HG02943 (cell line): ENCODE measurements around the gene NIPAL3.
A peak's percentile ranks its signal among the peaks of the same experiment; 100 is the strongest.

Experiments
- ATAC-seq: cut with Tn5 transposase; IDR thresholded peaks from one replicate; pipeline ENCODE4 v1.9.1; 2021; ENCODE audit warnings: mild to moderate bottlenecking, low read depth, moderate library complexity; ENCODE audit not compliant: unreplicated experiment

The NIPAL3 gene

DNA sequence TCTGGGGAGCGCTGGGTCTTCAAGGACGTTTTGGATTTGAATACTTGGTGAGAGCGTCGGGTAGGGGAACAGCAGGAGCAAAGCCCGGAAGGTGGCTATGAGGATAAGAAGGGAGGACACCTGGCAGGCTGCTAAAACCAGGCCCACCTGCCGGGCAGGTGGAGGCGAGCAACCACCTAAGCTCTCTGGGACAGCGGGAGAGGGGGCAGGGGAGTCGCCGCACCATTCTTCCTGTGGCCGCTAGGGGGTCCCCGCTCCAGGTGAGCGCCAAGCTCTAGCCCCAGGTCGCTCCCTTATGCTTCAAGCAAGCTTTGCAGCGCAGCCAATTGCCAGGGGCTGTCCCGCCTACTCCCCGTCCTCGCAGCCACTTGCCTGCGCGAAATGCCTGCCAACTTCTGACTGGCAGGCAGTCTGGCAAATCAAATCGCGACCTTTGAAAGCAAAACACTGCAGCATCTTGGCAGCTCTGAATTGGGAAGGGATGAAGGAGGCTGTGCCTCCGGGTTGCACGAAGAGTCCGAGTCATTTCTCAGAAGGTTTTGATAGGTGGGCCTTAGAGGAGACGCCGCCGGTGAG is at the start of gene NIPAL3:
Gene NIPAL3 (plus strand): TSS at position 469 of the 576 bp plus-strand sequence. CDS start 3,746 bp downstream, outside the sequence.
- ATAC-seq = peak; percentile 95

DNA sequence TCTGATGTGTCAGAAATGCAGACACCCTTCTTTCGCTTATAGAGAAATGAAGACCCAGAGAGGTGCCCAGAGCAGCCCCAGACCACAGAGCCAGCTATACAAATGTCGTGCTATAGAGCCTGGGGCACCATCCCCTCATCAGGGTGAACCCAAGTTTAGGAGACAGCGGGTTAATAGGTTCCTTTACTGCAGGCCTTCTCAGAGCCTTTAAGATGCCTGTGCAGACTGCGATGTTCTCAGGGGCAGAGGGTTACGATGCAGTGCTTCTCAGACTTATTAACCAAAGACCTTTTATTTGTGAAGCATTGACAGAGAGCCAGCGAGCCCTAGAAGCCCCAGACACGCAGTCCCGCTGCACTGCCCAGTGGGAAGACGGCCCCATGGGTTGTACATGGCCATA is 48.9 kb upstream of the NIPAL3 start:
- no peak for ATAC-seq

DNA sequence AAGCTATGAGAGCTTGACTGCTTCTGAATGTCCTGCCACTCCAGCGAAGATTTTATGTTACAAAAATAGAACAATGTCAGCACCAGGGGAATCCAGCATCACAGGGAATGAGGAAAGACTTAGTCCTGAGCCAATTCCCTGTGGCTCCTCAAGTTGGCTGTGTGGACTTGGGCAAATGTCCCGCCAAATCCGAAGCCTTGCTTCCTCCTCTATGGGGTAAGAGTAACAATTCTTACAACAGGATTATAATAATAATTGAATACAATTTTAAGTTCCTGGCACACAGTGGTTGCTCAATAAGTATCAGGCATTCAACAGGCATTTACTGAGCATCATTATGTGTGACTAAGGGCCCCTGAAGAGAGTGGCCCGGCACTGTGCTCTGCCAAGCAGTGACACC is 46.4 kb upstream of the NIPAL3 start:
- no peak for ATAC-seq

- no peak for ATAC-seq
These were observed 45.8 kb upstream of the NIPAL3 start for GRCh38 chr1:24369801-24370200.

GRCh38 chr1:24373044-24373443 is 42.6 kb upstream of the NIPAL3 start:
- ATAC-seq = no peak

GRCh38 chr1:24373710-24374109 is 41.9 kb upstream of the NIPAL3 start:
- no peak for ATAC-seq

- no peak for ATAC-seq
These were observed 40.5 kb upstream of the NIPAL3 start for GRCh38 chr1:24374891-24375786.

DNA sequence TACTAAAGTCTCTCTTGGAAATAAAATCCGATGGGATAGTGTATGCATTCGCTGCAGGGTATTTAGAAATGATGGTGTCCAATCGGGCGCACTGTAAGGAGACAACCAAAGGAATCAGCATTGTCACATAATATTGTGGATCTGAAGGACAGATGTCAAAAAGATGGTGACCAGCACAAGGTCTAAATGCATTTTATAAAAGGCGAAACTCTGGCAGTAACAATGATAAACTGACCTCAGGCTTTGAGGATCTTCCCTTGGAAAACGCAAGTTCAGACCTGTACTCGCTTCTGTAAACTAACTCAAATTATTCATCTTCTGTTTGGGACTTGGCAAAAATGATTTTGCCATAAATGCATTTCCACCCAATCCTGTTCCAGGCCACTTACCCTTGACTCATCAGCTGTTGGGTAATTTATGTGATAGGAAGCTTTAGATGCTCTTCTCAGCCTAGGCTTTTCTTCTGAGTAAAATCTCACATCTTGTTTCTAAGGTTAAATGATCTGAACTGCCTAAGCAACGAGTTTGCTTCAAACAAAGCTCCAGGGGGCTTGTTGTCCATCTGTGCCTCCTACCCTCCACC is 35.8 kb upstream of the NIPAL3 start:
- no peak for ATAC-seq

DNA sequence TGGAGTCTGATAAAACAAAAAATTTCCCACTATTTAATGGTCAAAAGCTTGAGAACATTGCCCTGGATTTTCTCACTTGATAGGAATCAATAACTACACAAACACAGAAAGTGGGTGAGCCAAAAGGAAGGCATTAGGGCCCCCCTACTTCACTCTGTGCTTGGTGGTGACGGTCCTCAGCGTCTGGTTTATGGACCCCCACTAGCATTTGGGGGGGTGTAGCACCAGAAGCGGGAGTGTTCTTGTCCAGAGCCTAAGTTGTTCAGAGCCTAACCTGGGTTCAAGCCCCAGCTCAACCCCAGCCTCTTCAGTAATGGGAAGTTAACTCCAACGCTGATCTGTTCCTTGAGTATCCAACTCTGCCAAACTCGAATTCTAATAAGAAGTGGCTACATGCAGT is 35.1 kb upstream of the NIPAL3 start:
- ATAC-seq = no peak

- ATAC-seq = no peak
These were observed 34.3 kb upstream of the NIPAL3 start for GRCh38 chr1:24381256-24381655.

DNA sequence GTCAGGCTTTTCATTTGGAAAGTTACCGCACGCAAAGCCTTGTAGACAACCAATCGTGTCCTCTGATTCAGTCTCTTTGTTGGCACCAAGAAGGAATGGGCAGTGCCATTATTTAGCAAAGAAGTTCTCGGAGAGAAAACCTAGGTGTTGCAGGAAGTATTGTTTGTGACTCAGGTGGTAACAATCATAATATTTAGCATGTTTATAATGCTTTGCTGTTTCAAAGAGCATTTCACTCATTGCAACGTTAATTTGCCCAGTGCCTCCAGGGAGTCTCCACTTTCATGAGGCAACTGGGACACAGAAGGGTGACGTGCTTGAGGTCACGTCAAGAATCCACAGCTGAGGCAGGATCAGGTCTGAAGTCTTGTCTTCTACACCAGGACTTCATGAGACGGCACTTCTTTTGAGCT is 33.4 kb upstream of the NIPAL3 start:
- no peak for ATAC-seq

GRCh38 chr1:24383381-24383940 is 32.1 kb upstream of the NIPAL3 start:
- no peak for ATAC-seq

DNA sequence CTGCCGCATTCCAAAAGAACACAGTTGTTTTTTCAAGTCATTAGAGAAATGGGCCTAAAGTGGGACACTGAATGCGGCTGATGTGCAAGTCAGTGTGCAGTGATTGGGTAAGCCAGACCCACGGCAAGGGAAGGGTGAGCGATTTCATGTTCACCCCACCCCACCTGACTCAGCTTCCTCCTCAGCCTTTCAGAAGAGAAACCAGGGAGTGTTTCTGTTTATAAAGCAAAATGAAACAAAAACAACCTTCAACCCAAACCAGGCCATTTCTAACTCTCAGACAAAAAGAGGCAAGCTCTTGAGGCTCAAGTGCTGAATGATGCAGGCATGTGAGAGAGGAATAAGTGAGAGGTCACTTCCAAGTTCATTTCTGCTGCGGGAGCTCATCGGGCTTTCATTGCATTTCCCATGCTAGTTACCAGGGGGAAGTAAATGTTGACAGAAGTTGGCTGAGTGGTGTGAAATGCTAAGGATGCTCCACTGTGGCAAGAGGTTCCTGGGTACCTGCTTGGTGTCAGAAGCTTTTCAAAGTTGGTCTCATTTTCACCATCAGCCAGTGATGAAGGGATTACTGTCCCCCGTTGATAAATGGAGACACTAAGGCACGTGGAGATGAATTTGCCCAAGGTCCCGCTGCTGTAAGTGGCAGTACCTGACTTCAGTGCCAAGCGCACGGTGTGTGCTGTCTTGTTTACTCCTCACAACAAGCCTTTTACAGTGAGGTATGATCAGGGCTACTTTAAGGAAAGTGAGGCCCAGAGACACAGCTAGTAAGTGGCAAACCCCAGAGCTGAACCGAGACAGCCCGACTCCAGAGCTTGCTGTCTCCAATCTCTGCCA is 31.1 kb upstream of the NIPAL3 start:
- ATAC-seq = no peak

DNA sequence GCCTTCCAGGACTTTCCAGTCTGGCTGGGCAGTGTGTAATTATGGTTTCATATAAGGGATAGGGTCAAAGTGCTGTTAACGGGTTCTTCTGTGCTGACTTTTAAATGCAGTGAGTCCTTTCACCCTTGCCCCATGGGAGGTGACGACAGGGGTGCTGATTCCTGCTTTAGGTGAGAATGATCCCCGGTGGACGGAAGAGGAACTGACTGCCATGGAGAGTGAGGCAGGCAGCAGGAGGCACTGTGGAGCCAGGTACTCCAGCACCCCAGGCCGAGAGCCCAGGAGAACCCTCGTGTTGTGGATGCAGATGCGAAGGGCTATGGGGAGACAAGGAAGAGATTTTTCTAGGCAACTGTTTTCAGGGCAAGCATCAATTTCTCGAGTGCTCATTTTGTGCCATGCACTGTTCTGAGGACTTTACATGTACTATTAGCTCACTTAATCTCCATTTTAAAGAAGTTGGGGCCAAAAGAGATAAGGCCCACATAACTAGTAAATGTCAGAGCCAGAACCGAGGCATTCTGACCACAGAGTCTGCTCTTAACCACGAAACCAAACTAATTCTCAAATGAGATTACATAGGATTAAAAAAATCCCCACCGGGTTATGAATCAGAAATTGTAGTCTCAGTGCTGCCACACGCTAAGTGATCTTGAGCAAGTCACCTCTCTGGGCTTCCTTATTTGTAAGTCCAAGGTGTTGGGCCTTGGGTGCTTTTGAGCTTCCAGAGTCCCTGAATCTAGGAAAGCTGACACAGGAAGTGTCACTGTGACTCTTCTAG is 30.3 kb upstream of the NIPAL3 start:
- ATAC-seq = no peak

- no peak for ATAC-seq
These were observed 29.4 kb upstream of the NIPAL3 start for GRCh38 chr1:24386241-24386640.

- ATAC-seq = no peak
These were observed 28.7 kb upstream of the NIPAL3 start for GRCh38 chr1:24386931-24387330.

DNA sequence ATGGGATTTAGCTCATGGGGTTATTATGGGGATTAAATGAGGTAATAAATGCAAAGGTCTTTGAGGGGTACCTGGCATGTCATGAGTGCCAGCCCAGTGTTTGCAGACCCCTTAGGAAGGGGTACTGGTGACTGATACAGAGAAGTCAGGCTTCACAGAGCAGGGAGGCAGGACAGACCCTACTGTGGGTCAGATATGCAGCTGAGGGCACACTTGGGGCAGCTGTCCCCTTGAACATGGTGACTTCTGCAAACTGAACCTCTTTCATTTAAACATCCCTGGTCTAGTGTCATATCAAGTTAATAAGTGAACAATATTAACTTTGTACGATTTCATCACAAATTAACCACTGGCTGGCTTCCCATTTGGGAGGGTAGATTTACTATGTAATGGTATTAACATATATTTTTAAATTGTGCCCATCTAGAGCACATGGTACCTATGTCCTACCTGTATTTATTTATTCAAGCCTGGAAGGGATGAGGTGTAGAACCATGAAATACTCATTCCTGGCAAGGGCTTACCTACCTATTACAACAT is 27.9 kb upstream of the NIPAL3 start:
- ATAC-seq = no peak

- no peak for ATAC-seq
These were observed 27.2 kb upstream of the NIPAL3 start for GRCh38 chr1:24388331-24388885.

DNA sequence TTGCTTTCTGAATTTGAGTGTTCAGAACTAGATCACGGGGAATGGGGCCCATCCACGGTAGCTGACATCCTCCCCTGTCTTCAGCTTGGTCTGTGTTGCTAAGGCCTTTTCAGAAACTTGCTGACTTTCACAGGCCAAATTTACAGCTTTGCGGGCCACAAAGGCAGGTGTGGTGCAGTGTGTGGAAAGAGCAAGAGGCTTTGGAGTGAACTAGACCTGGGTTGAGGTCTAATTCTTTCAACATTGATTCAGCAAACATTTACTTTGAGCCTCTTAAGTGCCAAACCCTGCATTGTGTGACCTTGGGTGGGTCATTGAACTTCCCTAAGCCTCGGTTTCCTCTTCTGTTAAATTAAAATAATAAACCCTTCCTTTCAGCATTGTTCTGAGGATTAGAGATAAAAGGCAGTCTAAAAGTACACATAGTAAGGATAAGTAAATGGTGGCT is 26.3 kb upstream of the NIPAL3 start:
- ATAC-seq = no peak
